GM12878 (cell line): ENCODE results near the gene OSBPL10. TPM values are rescaled to one million over a fixed set of nuclear protein-coding genes. Genes with fewer than 3 reads are reported as not detected.

ENCODE experiments used
- ATAC-seq: fragments of 200-7000 bp; cut with Tn5 transposase; 3 replicates; pipeline ENCODE4 v1.9.1; 2020; ENCODE audit warnings: mild to moderate bottlenecking, moderate library complexity
- BruUV-seq: library from RNA; stranded (reverse); fragments of 400-500 nt; replicated peaks from 2 replicates; lab custom pipeline; 2021; lab: Mats Ljungman, UMichigan
- CTCF ChIA-PET: fragments of 300-600 bp; sonication (Branson Sonifier 250); formaldehyde crosslinking; extraction: SDS; loops from one replicate; lab custom pipeline; 2021; ENCODE audit warnings: inconsistent platforms; lab: Yijun Ruan, JAX
- POLR2A ChIA-PET: fragments of 350-600 bp; formaldehyde crosslinking; extraction: SDS; loops from one replicate; lab custom pipeline; 2021; ENCODE audit warnings: inconsistent platforms; lab: Charles Lee
- RAD21 ChIA-PET: fragments of 300-600 bp; sonication (Branson Sonifier 250); formaldehyde crosslinking; loops from one replicate; lab custom pipeline; 2023; ENCODE audit warnings: antibody characterized with exemption; ENCODE audit not compliant: unreplicated experiment; lab: Charles Lee
- SMC1A ChIA-PET: fragments of 300-600 bp; sonication (Branson Sonifier 250); formaldehyde crosslinking; loops from one replicate; lab custom pipeline; 2023; ENCODE audit not compliant: unreplicated experiment, uncharacterized antibody; lab: Charles Lee
- DNase-seq: peaks from one replicate; pipeline ENCODE4 v3.0.0-alpha.2; 2011; ENCODE audit warnings: low read depth, low spot score
- FAIRE-seq: peaks from 3 replicates; lab custom pipeline; 2011; peaks lifted over from hg19 to GRCh38; lab: Jason Lieb, UNC
- H2AFZ ChIP-seq: 2 replicates; pipeline ENCODE4 v1.6.0; 2011; ENCODE audit warnings: low read depth, low read length, control low read depth; ENCODE audit not compliant: control insufficient read depth
- H3K27ac ChIP-seq: 2 replicates; pipeline ENCODE4 v1.5.1; 2011; ENCODE audit warnings: control low read depth; ENCODE audit not compliant: control insufficient read depth, insufficient read depth
- H3K27me3 ChIP-seq, 2 experiments: replicated peaks in 1 of 2; 2 replicates each; pipeline versions ENCODE4 v1.6.0 to v1.6.1; 2011; ENCODE audit warnings: low read length in 1 of 2; ENCODE audit not compliant: control insufficient read depth in 2 of 2, insufficient read depth in 2 of 2
- H3K36me3 ChIP-seq, 2 experiments: 2 replicates each; pipeline ENCODE4 v1.5.1; 2011; ENCODE audit warnings: low read length in 1 of 2; ENCODE audit not compliant: control insufficient read depth in 2 of 2, insufficient read depth in 2 of 2
- H3K4me1 ChIP-seq: 2 replicates; pipeline ENCODE4 v1.6.1; 2011; ENCODE audit warnings: mild to moderate bottlenecking, low read length, moderate library complexity, mixed read lengths; ENCODE audit not compliant: control insufficient read depth, insufficient read depth
- H3K4me2 ChIP-seq: 2 replicates; pipeline ENCODE4 v1.6.0; 2011; ENCODE audit warnings: control low read depth; ENCODE audit not compliant: control insufficient read depth, insufficient read depth
- H3K4me3 ChIP-seq: fragments of 200-600 bp; sonication (generic); 2 replicates; pipeline ENCODE4 v1.5.1; 2016
- H3K79me2 ChIP-seq: 2 replicates; pipeline ENCODE4 v1.6.0; 2011; ENCODE audit warnings: low read length; ENCODE audit not compliant: control insufficient read depth, insufficient read depth
- H3K9ac ChIP-seq: 2 replicates; pipeline ENCODE4 v1.8.0; 2011; ENCODE audit warnings: low read length, control low read depth, mixed read lengths; ENCODE audit not compliant: control insufficient read depth, insufficient read depth
- H3K9me3 ChIP-seq: replicated peaks from 3 replicates; pipeline ENCODE4 v1.5.1; 2011; ENCODE audit warnings: mild to moderate bottlenecking, low read length; ENCODE audit not compliant: control insufficient read depth, insufficient read depth
- H4K20me1 ChIP-seq: 2 replicates; pipeline ENCODE4 v1.6.0; 2011; ENCODE audit not compliant: control insufficient read depth, insufficient read depth
- CBX3 ChIP-seq: fragments of 200-600 bp; sonication (generic); IDR thresholded peaks from 2 replicates; pipeline ENCODE4 v1.6.1; 2016; ENCODE audit warnings: low read depth, borderline replicate concordance
- CBX5 ChIP-seq: sonication (generic); IDR thresholded peaks from 2 replicates; pipeline ENCODE4 v1.6.1; 2016; ENCODE audit warnings: low read depth, moderate library complexity, mild to moderate bottlenecking, inconsistent platforms
- CHD2 ChIP-seq: IDR thresholded peaks from 2 replicates; pipeline ENCODE4 v1.6.1; 2011; ENCODE audit warnings: low read depth, low read length, improper control_type of control experiment, borderline replicate concordance
- CREB1 ChIP-seq: IDR thresholded peaks from 2 replicates; pipeline ENCODE4 v1.6.1; 2012; ENCODE audit warnings: low read depth, mild to moderate bottlenecking, inconsistent platforms
- EZH2 ChIP-seq: IDR thresholded peaks from 2 replicates; pipeline ENCODE4 v1.6.1; 2012; ENCODE audit warnings: low read depth, mild to moderate bottlenecking, control low read depth, inconsistent platforms, low read length, borderline replicate concordance; ENCODE audit not compliant: control insufficient read depth
- HCFC1 ChIP-seq: fragments of 150-350 bp; IDR thresholded peaks from 2 replicates; pipeline ENCODE4 v1.6.1; 2014; ENCODE audit warnings: low read length
- MEF2B ChIP-seq: fragments of 450-650 bp; IDR thresholded peaks from 2 replicates; pipeline ENCODE4 v1.6.1; 2018; ENCODE audit warnings: mild to moderate bottlenecking, moderate library complexity; ENCODE audit not compliant: partially characterized antibody, poor library complexity, severe bottlenecking
- MXI1 ChIP-seq: fragments of 150-350 bp; IDR thresholded peaks from 2 replicates; pipeline ENCODE4 v1.6.1; 2011; ENCODE audit warnings: low read depth, mild to moderate bottlenecking, inconsistent platforms, low read length, improper control_type of control experiment
- NRF1 ChIP-seq: conservative IDR thresholded peaks from 2 replicates; pipeline ENCODE4 v1.6.1; 2011; ENCODE audit warnings: mild to moderate bottlenecking, low read depth, low read length, improper control_type of control experiment
- POLR2A ChIP-seq: IDR thresholded peaks from 2 replicates; pipeline ENCODE4 v1.6.1; 2011; ENCODE audit warnings: low read depth, mild to moderate bottlenecking, low read length
- RAD51 ChIP-seq: fragments of 450-650 bp; IDR thresholded peaks from 2 replicates; pipeline ENCODE4 v1.6.1; 2016; ENCODE audit warnings: moderate library complexity, mild to moderate bottlenecking, inconsistent platforms
- RB1 ChIP-seq: fragments of 450-650 bp; formaldehyde crosslinking; IDR thresholded peaks from 2 replicates; pipeline ENCODE4 v1.6.1; 2017; ENCODE audit warnings: mild to moderate bottlenecking, borderline replicate concordance
- RCOR1 ChIP-seq: conservative IDR thresholded peaks from 2 replicates; pipeline ENCODE4 v1.6.1; 2012; ENCODE audit warnings: low read depth, low read length, improper control_type of control experiment
- SMAD5 ChIP-seq: IDR thresholded peaks from 2 replicates; pipeline ENCODE4 v1.6.1; 2016; ENCODE audit warnings: antibody characterized with exemption, low read depth
- SUZ12 ChIP-seq: fragments of 200-600 bp; sonication (generic); IDR thresholded peaks from one replicate; pipeline ENCODE4 v1.6.1; 2018; ENCODE audit warnings: antibody characterized with exemption, mild to moderate bottlenecking; ENCODE audit not compliant: unreplicated experiment
- ZBED1 ChIP-seq: IDR thresholded peaks from 2 replicates; pipeline ENCODE4 v1.6.1; 2016; ENCODE audit warnings: borderline replicate concordance
- WGBS: methylation state at CpG from one replicate; pipeline ENCODE4 v1.1.6; 2016; ENCODE audit warnings: low lambda C conversion rate; ENCODE audit not compliant: insufficient replicate concordance, insufficient coverage; ENCODE audit errors: missing lambda C conversion rate; 5-methylcytosine and 5-hydroxymethylcytosine counted together
- in situ Hi-C: fragments of 300-500 bp; cut with MboI; formaldehyde crosslinking; loops from 9 replicates; pipeline ENCODE4 v1.14.3; 2018; ENCODE audit warnings: mixed read lengths
- intact Hi-C: fragments of 100-400 bp; cut with micrococcal nuclease; formaldehyde crosslinking; loops from one replicate; pipeline ENCODE4 v1.14.2; 2022; ENCODE audit not compliant: unreplicated experiment
- polyA plus RNA-seq, 11 experiments: library from polyadenylated mRNA; depleted of rRNA in 4 of 11; unstranded in 6 of 11; stranded (reverse) in 5 of 11; fragments of >200 nt; fragmentation: Nextera tagmentation in 4 of 11; fragmentation: Illumina TruSeq in 1 of 11; extraction: Ambion mirVana in 4 of 11; extraction: Trizol in 1 of 11; gene quantifications; 1 replicate in 1 of 11; 2 replicates in 10 of 11; pipeline versions ENCODE4 v1.2.1 to v1.2.3, GENCODE V29; 2011 to 2016; ENCODE audit warnings: inconsistent platforms in 2 of 11, missing spikeins in 2 of 11, low read depth in 1 of 11
- total RNA-seq, 4 experiments: library from RNA; depleted of rRNA in 3 of 4; stranded (reverse); fragments of >200 nt in 3 of 4; fragmentation: Illumina TruSeq in 1 of 4; extraction: Trizol in 1 of 4; gene quantifications; 2 replicates each; pipeline versions ENCODE4 v1.2.1 to v1.2.3, GENCODE V29; 2013 to 2021
- TF ChIP-seq, protein P1 (sequence below): fragments of 450-650 bp; IDR thresholded peaks from 2 replicates; pipeline ENCODE4 v1.6.1; 2017; ENCODE audit warnings: borderline replicate concordance
- TF ChIP-seq, protein P2 (sequence below): fragments of 150-350 bp; IDR thresholded peaks from 2 replicates; pipeline ENCODE4 v1.6.1; 2014; ENCODE audit warnings: mild to moderate bottlenecking, low read depth, low read length
- TF ChIP-seq, protein P3 (sequence below): fragments of 450-650 bp; IDR thresholded peaks from 2 replicates; pipeline ENCODE4 v1.6.1; 2017; ENCODE audit warnings: mild to moderate bottlenecking, moderate library complexity

OSBPL10 gene
- total and polyA plus RNA-seq, 10 of the 15 experiments (the other 5 are each of a cell fraction or from before 2014, with no cell fraction given) = 0.03 to 0.25 (median 0.09) TPM; not detected in 5

DNA sequence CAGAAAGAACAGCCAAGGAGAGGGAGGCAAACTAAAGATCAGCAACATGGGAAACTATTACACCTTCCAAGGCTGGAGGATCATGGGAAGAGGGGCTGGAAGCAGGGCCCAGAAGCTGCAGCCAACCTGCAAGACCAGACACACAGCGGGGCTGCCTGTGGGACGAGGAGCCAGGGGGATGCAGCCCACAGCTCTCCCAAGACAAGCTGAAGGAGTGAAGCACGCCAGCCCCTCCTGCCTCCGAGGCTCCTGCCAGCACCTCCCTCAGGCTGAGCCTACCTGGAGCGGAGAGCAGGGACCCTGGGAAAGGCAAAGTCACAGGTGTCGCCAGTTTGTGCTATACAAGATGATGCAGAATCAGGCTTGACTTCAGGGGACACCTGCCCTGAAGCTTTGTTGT is 133.3 kb downstream of the OSBPL10 start (continued):
- TF ChIP-seq CREB1 (no peak), POLR2A (no peak), SMAD5 (no peak), CHD2 (no peak), RAD51 (no peak)
- TF ChIP-seq, protein P1, sequence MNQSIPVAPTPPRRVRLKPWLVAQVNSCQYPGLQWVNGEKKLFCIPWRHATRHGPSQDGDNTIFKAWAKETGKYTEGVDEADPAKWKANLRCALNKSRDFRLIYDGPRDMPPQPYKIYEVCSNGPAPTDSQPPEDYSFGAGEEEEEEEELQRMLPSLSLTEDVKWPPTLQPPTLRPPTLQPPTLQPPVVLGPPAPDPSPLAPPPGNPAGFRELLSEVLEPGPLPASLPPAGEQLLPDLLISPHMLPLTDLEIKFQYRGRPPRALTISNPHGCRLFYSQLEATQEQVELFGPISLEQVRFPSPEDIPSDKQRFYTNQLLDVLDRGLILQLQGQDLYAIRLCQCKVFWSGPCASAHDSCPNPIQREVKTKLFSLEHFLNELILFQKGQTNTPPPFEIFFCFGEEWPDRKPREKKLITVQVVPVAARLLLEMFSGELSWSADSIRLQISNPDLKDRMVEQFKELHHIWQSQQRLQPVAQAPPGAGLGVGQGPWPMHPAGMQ = no peak
- TF ChIP-seq, all 136 proteins: peak for 0

DNA sequence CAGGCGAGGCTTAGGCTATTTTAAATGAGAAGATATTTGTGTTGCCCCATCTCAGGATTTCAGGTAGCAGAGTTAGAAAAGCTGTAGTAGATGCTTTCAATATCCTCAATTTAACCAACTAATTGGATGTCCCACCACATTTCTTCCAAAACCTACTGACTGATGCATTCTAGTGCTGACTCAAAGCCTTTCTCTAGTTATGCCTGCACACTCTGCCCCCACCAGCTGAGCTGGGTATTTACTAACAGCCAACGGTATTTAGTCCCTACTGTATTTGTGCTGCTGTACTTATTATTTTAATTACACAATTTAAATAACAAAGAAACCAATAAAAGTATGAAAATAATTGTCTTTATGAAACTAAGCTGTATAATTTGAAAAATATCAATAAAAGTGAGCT is 139.5 kb downstream of the OSBPL10 start:
- no peak overlapping the region for H2AFZ ChIP-seq
- no peak overlapping the region for H3K27ac ChIP-seq
- H3K9ac ChIP-seq = no peak overlapping the region
- no peaks in the 10 kb centered on the region for H3K4me1 ChIP-seq
- in situ Hi-C loops (no loop called here), intact Hi-C loops (no loop called here)
- no peaks in the 10 kb centered on the region for H3K79me2 ChIP-seq
- ChIA-PET POLR2A (no interaction called here), SMC1A (interaction anchor here (1.1 kb wide), 1 partner anchor 9 kb away, joined by 5 read pairs; no protein-coding TSS in a partner anchor), CTCF (no interaction called here), RAD21 (no interaction called here)
- no peaks in the 10 kb centered on the region for H3K9me3 ChIP-seq
- no peak overlapping the region for H3K4me2 ChIP-seq
- no peak overlapping the region for H3K4me3 ChIP-seq
- H3K36me3 ChIP-seq = no peaks in the 10 kb centered on the region
- no peak for ATAC-seq
- H3K27me3 ChIP-seq = no peaks in the 10 kb centered on the region
- FAIRE-seq = no peak
- no TSS peak for BruUV-seq
- 11% methylated on average over 2 of the region's 2 CpGs for WGBS
- DNase-seq = no peak
- H4K20me1 ChIP-seq = no peaks in the 10 kb centered on the region
- TF ChIP-seq RCOR1 = no peak
- no peak for TF ChIP-seq HCFC1
- TF ChIP-seq, protein P2, sequence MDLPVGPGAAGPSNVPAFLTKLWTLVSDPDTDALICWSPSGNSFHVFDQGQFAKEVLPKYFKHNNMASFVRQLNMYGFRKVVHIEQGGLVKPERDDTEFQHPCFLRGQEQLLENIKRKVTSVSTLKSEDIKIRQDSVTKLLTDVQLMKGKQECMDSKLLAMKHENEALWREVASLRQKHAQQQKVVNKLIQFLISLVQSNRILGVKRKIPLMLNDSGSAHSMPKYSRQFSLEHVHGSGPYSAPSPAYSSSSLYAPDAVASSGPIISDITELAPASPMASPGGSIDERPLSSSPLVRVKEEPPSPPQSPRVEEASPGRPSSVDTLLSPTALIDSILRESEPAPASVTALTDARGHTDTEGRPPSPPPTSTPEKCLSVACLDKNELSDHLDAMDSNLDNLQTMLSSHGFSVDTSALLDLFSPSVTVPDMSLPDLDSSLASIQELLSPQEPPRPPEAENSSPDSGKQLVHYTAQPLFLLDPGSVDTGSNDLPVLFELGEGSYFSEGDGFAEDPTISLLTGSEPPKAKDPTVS = no peak
- TF ChIP-seq EZH2 = no peak
- TF ChIP-seq RB1 = no peak
- no peak for TF ChIP-seq ZBED1
- TF ChIP-seq NRF1 = no peak
- no peak for TF ChIP-seq CBX3
- TF ChIP-seq MXI1 = no peak
- TF ChIP-seq SUZ12 = no peak
- TF ChIP-seq, protein P3, sequence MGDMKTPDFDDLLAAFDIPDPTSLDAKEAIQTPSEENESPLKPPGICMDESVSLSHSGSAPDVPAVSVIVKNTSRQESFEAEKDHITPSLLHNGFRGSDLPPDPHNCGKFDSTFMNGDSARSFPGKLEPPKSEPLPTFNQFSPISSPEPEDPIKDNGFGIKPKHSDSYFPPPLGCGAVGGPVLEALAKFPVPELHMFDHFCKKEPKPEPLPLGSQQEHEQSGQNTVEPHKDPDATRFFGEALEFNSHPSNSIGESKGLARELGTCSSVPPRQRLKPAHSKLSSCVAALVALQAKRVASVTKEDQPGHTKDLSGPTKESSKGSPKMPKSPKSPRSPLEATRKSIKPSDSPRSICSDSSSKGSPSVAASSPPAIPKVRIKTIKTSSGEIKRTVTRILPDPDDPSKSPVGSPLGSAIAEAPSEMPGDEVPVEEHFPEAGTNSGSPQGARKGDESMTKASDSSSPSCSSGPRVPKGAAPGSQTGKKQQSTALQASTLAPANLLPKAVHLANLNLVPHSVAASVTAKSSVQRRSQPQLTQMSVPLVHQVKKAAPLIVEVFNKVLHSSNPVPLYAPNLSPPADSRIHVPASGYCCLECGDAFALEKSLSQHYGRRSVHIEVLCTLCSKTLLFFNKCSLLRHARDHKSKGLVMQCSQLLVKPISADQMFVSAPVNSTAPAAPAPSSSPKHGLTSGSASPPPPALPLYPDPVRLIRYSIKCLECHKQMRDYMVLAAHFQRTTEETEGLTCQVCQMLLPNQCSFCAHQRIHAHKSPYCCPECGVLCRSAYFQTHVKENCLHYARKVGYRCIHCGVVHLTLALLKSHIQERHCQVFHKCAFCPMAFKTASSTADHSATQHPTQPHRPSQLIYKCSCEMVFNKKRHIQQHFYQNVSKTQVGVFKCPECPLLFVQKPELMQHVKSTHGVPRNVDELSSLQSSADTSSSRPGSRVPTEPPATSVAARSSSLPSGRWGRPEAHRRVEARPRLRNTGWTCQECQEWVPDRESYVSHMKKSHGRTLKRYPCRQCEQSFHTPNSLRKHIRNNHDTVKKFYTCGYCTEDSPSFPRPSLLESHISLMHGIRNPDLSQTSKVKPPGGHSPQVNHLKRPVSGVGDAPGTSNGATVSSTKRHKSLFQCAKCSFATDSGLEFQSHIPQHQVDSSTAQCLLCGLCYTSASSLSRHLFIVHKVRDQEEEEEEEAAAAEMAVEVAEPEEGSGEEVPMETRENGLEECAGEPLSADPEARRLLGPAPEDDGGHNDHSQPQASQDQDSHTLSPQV = no peak
- TF ChIP-seq MEF2B = no peak
- no peak for TF ChIP-seq CBX5
- TF ChIP-seq CREB1 = no peak
